Upper lobe of left lung (tissue), 6 donors: ENCODE measurements around the gene TMEM117. TPM values are rescaled to one million over a fixed set of nuclear protein-coding genes. Genes with fewer than 3 reads are reported as not detected.

Experiments
- ATAC-seq, 2 donors: fragments of 200-7000 bp; cut with Tn5 transposase; one replicate each; pipeline ENCODE4 v1.9.1; 2022; ENCODE audit warnings: mild to moderate bottlenecking in 2 of 2, moderate library complexity in 2 of 2; ENCODE audit not compliant: low FRiP score in 2 of 2
- DNase-seq, 2 donors: peaks; one replicate each; pipeline ENCODE4 v3.0.0-alpha.2; 2019 to 2020
- H3K27ac ChIP-seq, 4 donors: fragments of 200-600 bp; sonication (generic); one replicate each; pipeline ENCODE4 v1.5.1; 2016 to 2019
- H3K27me3 ChIP-seq, 4 donors: fragments of 200-600 bp; sonication (generic); one replicate each; pipeline ENCODE4 v1.5.1; 2017 to 2019
- H3K36me3 ChIP-seq, 4 donors: fragments of 200-600 bp; sonication (generic); one replicate each; pipeline ENCODE4 v1.5.1; 2016 to 2019
- H3K4me1 ChIP-seq, 4 donors: fragments of 200-600 bp; sonication (generic); one replicate each; pipeline ENCODE4 v1.5.1; 2018 to 2019
- H3K4me3 ChIP-seq, 4 donors: fragments of 200-600 bp; sonication (generic); one replicate each; pipeline ENCODE4 v1.5.1; 2017 to 2019; ENCODE audit warnings: mild to moderate bottlenecking in 2 of 4, moderate library complexity in 1 of 4
- H3K9me3 ChIP-seq, 4 donors: fragments of 200-600 bp; sonication (generic); one replicate each; pipeline ENCODE4 v1.5.1; 2018 to 2019
- EP300 ChIP-seq, 4 donors: sonication (generic); formaldehyde crosslinking; IDR thresholded peaks; one replicate each; pipeline ENCODE4 v1.5.1; 2017; ENCODE audit warnings: antibody characterized with exemption in 4 of 4, control low read depth in 2 of 4
- POLR2A ChIP-seq, 4 donors: fragments of 450-650 bp; IDR thresholded peaks; one replicate each; pipeline ENCODE4 v1.5.1; 2016 to 2017; ENCODE audit warnings: antibody characterized with exemption in 4 of 4, mild to moderate bottlenecking in 2 of 4
- POLR2AphosphoS5 ChIP-seq, 2 donors: sonication (generic); formaldehyde crosslinking; IDR thresholded peaks; one replicate each; pipeline ENCODE4 v1.5.1; 2017; ENCODE audit warnings: antibody characterized with exemption in 2 of 2
- WGBS, 2 donors: methylation state at CpG; one replicate each; pipeline ENCODE4 v1.1.5; 2017 to 2018; 5-methylcytosine and 5-hydroxymethylcytosine counted together
- total RNA-seq, 6 donors: library from RNA; depleted of rRNA in 4 of 6; stranded (reverse); fragments of >200 nt in 4 of 6; gene quantifications; one replicate each; pipeline versions ENCODE4 v1.1.0 to v1.2.1, GENCODE V29; 2016 to 2021
- TF ChIP-seq, protein P1 (sequence below), 6 experiments: fragments of 450-650 bp in 4 of 6; fragments of 200-600 bp in 2 of 6; sonication (generic) in 2 of 6; IDR thresholded peaks; one replicate each; pipeline ENCODE4 v1.5.1; 2016 to 2019; ENCODE audit warnings: antibody characterized with exemption in 6 of 6
- donor health status: DM: no; HTN: no; CAD: no; lungs with moderate emphysema.
- donor health status: DM: no; HTN: yes; CAD: no; lungs with severe emphysema.

Gene TMEM117
- total RNA-seq, 6 donors from 2014 or later = 2.6 to 8.4 (median 4.2) TPM

DNA sequence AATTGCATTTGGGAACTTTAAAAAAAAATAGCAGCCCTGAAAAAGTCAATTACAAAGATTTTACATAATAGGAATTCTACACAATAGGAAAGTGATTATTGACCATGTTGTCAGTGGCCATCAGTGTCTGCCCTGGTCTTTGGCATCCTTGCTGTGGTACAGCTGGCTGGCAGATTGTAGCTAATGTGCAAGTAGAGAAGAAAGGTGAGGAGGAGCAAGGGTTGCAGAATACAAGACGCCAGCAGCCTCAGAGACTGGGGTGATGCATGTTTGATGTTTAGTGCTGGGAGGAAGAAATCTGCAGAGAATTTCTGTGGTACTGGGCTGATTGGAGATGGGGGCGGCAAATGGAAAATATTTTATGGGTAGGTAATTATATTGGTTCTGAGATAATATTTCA lies 322.9 kb downstream of the TMEM117 start:
- H3K27ac ChIP-seq = no peak overlapping the region
- TF ChIP-seq POLR2A (IDR thresholded peaks at IDR 0.05) (no peak), POLR2AphosphoS5 (IDR thresholded peaks at IDR 0.05) (no peak), EP300 (IDR thresholded peaks at IDR 0.05) (no peak)
- TF ChIP-seq, protein P1, sequence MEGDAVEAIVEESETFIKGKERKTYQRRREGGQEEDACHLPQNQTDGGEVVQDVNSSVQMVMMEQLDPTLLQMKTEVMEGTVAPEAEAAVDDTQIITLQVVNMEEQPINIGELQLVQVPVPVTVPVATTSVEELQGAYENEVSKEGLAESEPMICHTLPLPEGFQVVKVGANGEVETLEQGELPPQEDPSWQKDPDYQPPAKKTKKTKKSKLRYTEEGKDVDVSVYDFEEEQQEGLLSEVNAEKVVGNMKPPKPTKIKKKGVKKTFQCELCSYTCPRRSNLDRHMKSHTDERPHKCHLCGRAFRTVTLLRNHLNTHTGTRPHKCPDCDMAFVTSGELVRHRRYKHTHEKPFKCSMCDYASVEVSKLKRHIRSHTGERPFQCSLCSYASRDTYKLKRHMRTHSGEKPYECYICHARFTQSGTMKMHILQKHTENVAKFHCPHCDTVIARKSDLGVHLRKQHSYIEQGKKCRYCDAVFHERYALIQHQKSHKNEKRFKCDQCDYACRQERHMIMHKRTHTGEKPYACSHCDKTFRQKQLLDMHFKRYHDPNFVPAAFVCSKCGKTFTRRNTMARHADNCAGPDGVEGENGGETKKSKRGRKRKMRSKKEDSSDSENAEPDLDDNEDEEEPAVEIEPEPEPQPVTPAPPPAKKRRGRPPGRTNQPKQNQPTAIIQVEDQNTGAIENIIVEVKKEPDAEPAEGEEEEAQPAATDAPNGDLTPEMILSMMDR (IDR thresholded peaks at IDR 0.05) = no peak
- 70 to 78% methylated on average over 2 of the region's 2 CpGs for WGBS, 2 donors
- no peaks in the 10 kb centered on the region for H3K9me3 ChIP-seq
- H3K4me1 ChIP-seq = no peaks in the 10 kb centered on the region
- no peaks in the 10 kb centered on the region for H3K27me3 ChIP-seq
- H3K4me3 ChIP-seq = no peak overlapping the region
- H3K36me3 ChIP-seq = no peaks in the 10 kb centered on the region
- no peak for DNase-seq
- ATAC-seq = no peak

DNA sequence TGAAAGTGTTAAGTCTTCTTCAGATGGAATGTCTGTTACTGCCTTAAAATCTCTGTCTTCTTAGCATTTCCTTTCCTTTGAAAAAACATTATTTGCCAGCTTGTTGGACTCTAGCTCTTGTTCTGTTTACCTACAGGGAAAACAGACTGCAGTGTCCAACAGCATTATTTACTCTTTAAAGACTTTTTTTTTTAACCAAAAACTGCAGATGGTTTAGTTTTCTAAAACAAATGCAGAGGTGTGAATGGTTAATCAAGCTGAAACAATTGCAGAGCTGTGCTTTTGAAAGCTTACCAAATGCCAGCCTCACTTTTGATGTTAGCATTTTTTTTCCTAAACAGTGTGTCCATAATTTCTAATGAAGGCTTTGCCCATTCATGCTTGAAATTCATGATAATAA lies 323.3 kb downstream of the TMEM117 start:
- H3K27me3 ChIP-seq = no peaks in the 10 kb centered on the region
- H3K4me1 ChIP-seq = no peaks in the 10 kb centered on the region
- ATAC-seq (no peak), DNase-seq (no peak)
- TF ChIP-seq POLR2AphosphoS5 (IDR thresholded peaks at IDR 0.05) (no peak), EP300 (IDR thresholded peaks at IDR 0.05) (no peak), POLR2A (IDR thresholded peaks at IDR 0.05) (no peak)
- TF ChIP-seq, protein P1 (IDR thresholded peaks at IDR 0.05) = no peak
- H3K9me3 ChIP-seq = no peaks in the 10 kb centered on the region
- H3K36me3 ChIP-seq = no peaks in the 10 kb centered on the region
- H3K4me3 ChIP-seq = no peak overlapping the region
- no peak overlapping the region for H3K27ac ChIP-seq

DNA sequence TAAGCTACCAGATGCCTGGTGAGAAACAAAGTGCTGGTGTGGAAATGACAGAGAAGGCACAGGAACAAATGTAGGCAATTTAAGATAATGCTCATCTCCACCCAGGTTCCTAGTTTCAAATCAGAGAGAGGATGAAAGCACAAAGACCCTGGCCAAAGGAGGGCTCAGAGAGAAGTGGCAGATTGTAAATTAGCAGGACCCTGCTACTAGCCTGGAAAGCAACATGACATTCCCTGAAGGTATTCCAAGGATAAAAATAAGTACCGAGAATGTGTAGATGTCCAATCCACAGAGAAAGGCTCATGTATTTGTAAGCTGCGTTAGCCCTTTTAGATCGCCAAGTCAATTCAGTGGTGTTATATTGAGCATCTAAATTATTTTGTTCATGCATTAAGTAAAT lies 324.0 kb downstream of the TMEM117 start:
- Histone ChIP-seq H3K27ac (no peak overlapping the region), H3K4me3 (no peak overlapping the region), H3K4me1 (no peaks in the 10 kb centered on the region), H3K36me3 (no peaks in the 10 kb centered on the region), H3K27me3 (no peaks in the 10 kb centered on the region), H3K9me3 (no peaks in the 10 kb centered on the region)
- 90 to 93% methylated on average over 3 of the region's 3 CpGs for WGBS, 2 donors
- ATAC-seq (no peak), DNase-seq (no peak)
- no peak for TF ChIP-seq POLR2A (IDR thresholded peaks at IDR 0.05)
- TF ChIP-seq EP300 (IDR thresholded peaks at IDR 0.05) = no peak
- TF ChIP-seq POLR2AphosphoS5 (IDR thresholded peaks at IDR 0.05) = no peak
- TF ChIP-seq, protein P1 (IDR thresholded peaks at IDR 0.05) = no peak

DNA sequence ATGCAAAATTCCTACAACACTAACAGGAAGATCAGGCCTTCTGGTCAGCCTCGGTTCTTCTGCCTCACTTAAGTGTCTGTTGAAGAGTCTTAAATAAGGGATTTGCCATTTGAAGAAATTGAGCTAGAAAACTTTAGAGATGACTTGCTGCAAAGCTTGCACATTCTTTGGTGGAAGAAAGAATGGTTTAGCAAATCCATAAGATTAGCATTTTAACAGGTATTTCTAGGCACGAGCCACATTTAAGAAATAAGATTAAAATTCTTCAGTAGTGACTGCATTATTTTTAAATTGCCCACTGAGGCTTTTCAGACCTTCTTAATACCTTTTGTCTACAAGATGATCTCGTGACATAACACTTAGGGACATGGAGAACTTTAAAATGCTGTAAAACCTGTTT lies 327.1 kb downstream of the TMEM117 start:
- no peak overlapping the region for H3K27ac ChIP-seq
- WGBS, 2 donors = 73% methylated on average over 3 of the region's 3 CpGs
- no peak for TF ChIP-seq EP300 (IDR thresholded peaks at IDR 0.05)
- TF ChIP-seq POLR2A (IDR thresholded peaks at IDR 0.05) = no peak
- TF ChIP-seq, protein P1 (IDR thresholded peaks at IDR 0.05) = no peak
- TF ChIP-seq POLR2AphosphoS5 (IDR thresholded peaks at IDR 0.05) = no peak
- no peak for ATAC-seq
- H3K4me1 ChIP-seq = no peaks in the 10 kb centered on the region
- no peak overlapping the region for H3K4me3 ChIP-seq
- H3K9me3 ChIP-seq = no peaks in the 10 kb centered on the region
- no peaks in the 10 kb centered on the region for H3K36me3 ChIP-seq
- H3K27me3 ChIP-seq = no peaks in the 10 kb centered on the region
- DNase-seq = no peak

DNA sequence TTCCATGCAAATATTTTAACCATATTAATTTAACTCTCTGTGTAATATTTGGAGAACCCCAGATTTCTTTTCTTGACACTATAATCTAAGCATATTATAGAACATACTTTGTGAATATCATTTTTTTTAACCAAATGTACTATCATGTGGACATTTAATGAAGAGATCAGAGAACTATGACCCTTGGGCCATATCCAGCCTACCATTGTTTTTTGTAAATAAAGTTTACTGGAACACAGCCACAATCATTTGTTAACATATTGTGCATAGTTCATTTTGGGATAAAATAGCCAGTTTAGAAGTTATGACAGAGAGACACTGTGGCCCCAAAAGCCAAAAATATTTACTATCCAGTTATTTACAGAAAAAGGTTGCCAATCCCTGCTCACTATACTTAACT lies 338.2 kb downstream of the TMEM117 start:
- Histone ChIP-seq H3K36me3 (no peaks in the 10 kb centered on the region), H3K27me3 (no peaks in the 10 kb centered on the region), H3K27ac (no peak overlapping the region), H3K4me3 (no peak overlapping the region), H3K4me1 (no peaks in the 10 kb centered on the region), H3K9me3 (no peaks in the 10 kb centered on the region)
- DNase-seq = no peak
- no peak for TF ChIP-seq POLR2A (IDR thresholded peaks at IDR 0.05)
- TF ChIP-seq, protein P1 (IDR thresholded peaks at IDR 0.05) = no peak
- no peak for TF ChIP-seq POLR2AphosphoS5 (IDR thresholded peaks at IDR 0.05)
- TF ChIP-seq EP300 (IDR thresholded peaks at IDR 0.05) = no peak
- ATAC-seq = no peak
